OCI-LY3 (cell line): ENCODE data around the gene TBCK.
A peak's percentile ranks its signal among the peaks of the same experiment; 100 is the strongest.

Experiments
- H2AFZ ChIP-seq: fragments of 200-600, 300-600 bp; shearing (Covaris generic); 2 replicates; pipeline ENCODE4 v1.6.0; 2014; ENCODE audit warnings: antibody characterized with exemption, low read depth, low read length
- H3K27ac ChIP-seq: fragments of 200-600, 300-600 bp; sonication (generic); 2 replicates; pipeline ENCODE4 v1.5.1; 2014; ENCODE audit warnings: mild to moderate bottlenecking, low read length, moderate library complexity, mixed read lengths
- H3K27me3 ChIP-seq: fragments of 200-600, 300-600 bp; sonication (generic); 2 replicates; pipeline ENCODE4 v1.6.1; 2014; ENCODE audit warnings: low read depth, low read length, mixed read lengths
- H3K36me3 ChIP-seq: fragments of 200-600, 300-600 bp; sonication (generic); replicated peaks from 2 replicates; pipeline ENCODE3; 2014; ENCODE audit warnings: low read depth, low read length, mixed read lengths
- H3K4me1 ChIP-seq: fragments of 300-600, 200-600 bp; sonication (generic); 2 replicates; pipeline ENCODE4 v1.6.1; 2014; ENCODE audit warnings: low read length, mixed read lengths
- H3K4me2 ChIP-seq: fragments of 200-600, 300-600 bp; sonication (generic); 2 replicates; pipeline ENCODE4 v1.6.1; 2014; ENCODE audit warnings: low read length, mixed read lengths
- H3K4me3 ChIP-seq: fragments of 300-600, 200-600 bp; sonication (generic); 2 replicates; pipeline ENCODE4 v1.5.1; 2014; ENCODE audit warnings: antibody characterized with exemption, mild to moderate bottlenecking, low read length, moderate library complexity
- H3K79me2 ChIP-seq: fragments of 300-600, 200-600 bp; shearing (Covaris generic); 2 replicates; pipeline ENCODE4 v1.6.1; 2014; ENCODE audit warnings: mild to moderate bottlenecking, low read length, mixed read lengths
- H3K9ac ChIP-seq: fragments of 300-600, 200-600 bp; shearing (Covaris generic); 2 replicates; pipeline ENCODE4 v1.6.0; 2014; ENCODE audit warnings: mild to moderate bottlenecking, low read length, moderate library complexity
- H3K9me3 ChIP-seq: fragments of 200-600, 300-600 bp; shearing (Covaris generic); 2 replicates; pipeline ENCODE4 v1.6.1; 2014; ENCODE audit warnings: low read length, mixed read lengths; ENCODE audit not compliant: insufficient read depth
- H4K20me1 ChIP-seq: fragments of 200-600, 300-600 bp; sonication (generic); 2 replicates; pipeline ENCODE4 v1.6.1; 2016; ENCODE audit warnings: low read length, mixed read lengths; ENCODE audit not compliant: insufficient read depth
- EZH2phosphoT487 ChIP-seq: fragments of 200-600 bp; shearing (Covaris generic); IDR thresholded peaks from 2 replicates; pipeline ENCODE4 v1.6.1; 2018; ENCODE audit warnings: antibody characterized with exemption, mixed run types, low read depth
- TF ChIP-seq, protein P1 (sequence below): fragments of 200-600, 300-600 bp; sonication (generic); IDR thresholded peaks from 2 replicates; pipeline ENCODE4 v1.5.1; 2014; ENCODE audit warnings: antibody characterized with exemption, low read length, low read depth

Gene TBCK

DNA sequence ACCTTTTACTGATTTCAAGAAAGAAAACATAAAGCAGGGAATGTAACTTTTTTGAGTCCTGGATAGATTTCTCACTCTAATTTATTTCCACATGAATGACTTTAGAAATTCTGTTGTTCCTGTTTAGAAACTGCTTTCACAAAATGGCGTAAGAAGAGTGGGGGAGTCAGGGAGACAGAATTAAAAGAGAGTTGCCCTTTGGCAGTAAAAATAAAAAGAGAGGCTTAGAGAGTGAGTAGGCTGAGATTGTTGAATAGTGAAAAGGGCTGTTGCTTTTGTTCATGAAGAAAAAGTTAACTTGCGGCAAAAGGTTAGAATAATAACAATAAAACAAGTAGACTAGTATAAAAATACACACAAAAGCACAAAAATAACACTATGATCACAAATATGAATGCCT lies 166.1 kb downstream of the TBCK start:
- H3K4me3 ChIP-seq = no peak overlapping the region
- H2AFZ ChIP-seq = no peak overlapping the region
- no peak overlapping the region for H3K4me2 ChIP-seq
- no peak overlapping the region for H3K27ac ChIP-seq
- TF ChIP-seq, protein P1, sequence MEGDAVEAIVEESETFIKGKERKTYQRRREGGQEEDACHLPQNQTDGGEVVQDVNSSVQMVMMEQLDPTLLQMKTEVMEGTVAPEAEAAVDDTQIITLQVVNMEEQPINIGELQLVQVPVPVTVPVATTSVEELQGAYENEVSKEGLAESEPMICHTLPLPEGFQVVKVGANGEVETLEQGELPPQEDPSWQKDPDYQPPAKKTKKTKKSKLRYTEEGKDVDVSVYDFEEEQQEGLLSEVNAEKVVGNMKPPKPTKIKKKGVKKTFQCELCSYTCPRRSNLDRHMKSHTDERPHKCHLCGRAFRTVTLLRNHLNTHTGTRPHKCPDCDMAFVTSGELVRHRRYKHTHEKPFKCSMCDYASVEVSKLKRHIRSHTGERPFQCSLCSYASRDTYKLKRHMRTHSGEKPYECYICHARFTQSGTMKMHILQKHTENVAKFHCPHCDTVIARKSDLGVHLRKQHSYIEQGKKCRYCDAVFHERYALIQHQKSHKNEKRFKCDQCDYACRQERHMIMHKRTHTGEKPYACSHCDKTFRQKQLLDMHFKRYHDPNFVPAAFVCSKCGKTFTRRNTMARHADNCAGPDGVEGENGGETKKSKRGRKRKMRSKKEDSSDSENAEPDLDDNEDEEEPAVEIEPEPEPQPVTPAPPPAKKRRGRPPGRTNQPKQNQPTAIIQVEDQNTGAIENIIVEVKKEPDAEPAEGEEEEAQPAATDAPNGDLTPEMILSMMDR = no peak
- TF ChIP-seq EZH2phosphoT487 = no peak
- no peak overlapping the region for H3K9ac ChIP-seq
- H3K9me3 ChIP-seq = no peaks in the 10 kb centered on the region
- H3K27me3 ChIP-seq = no peaks in the 10 kb centered on the region
- no peaks in the 10 kb centered on the region for H4K20me1 ChIP-seq
- H3K4me1 ChIP-seq = no peaks in the 10 kb centered on the region
- H3K36me3 ChIP-seq = no peaks in the 10 kb centered on the region
- H3K79me2 ChIP-seq = no peaks in the 10 kb centered on the region

DNA sequence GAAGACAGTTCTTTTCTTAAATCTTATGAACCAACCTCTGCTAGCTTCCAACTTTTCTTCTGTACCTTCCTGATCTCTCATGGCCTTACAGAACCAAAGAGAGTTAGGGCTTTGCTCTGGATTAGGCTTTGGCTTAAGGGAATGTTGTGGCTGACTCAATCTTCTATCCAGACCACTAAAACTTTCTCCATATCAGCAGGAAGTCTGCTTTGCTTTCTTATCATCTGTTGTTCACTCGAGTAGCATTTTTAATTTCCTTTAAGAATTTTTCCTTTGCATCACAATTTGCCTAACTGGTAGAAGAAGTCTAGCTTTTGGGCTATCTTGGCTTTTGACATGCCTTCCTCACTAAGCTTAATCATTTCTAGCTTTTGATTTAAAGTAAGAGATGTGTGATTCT lies 167.0 kb downstream of the TBCK start:
- no peaks in the 10 kb centered on the region for H3K9me3 ChIP-seq
- no peak overlapping the region for H2AFZ ChIP-seq
- H3K4me2 ChIP-seq = no peak overlapping the region
- H3K4me1 ChIP-seq = no peaks in the 10 kb centered on the region
- no peak overlapping the region for H3K27ac ChIP-seq
- no peaks in the 10 kb centered on the region for H3K27me3 ChIP-seq
- H4K20me1 ChIP-seq = no peaks in the 10 kb centered on the region
- H3K36me3 ChIP-seq = no peaks in the 10 kb centered on the region
- H3K79me2 ChIP-seq = no peaks in the 10 kb centered on the region
- H3K9ac ChIP-seq = no peak overlapping the region
- H3K4me3 ChIP-seq = no peak overlapping the region
- no peak for TF ChIP-seq EZH2phosphoT487
- TF ChIP-seq, protein P1 = no peak

DNA sequence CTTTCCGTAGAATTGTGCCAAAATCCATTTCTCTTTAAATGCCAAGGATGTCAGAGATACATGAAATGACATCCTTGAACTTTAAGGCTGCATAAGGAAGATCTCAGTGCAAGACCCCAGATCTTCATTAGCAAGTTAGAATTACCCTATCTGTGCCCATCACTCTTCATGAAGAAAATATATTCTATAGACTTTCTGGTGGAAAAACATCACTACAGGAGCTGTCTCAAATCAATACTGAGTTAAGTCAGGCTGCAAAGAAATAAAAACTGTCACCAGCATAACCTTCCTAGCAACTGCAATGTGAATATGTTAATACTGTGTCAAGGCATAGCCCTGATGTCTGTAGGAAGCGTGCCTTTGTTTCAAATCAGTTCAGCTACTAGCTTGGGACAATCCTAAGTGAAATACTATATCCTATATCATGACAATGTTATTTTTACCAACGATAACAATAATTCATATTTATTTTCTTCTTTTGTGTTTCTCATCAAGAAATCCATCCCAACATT lies 173.3 kb downstream of the TBCK start:
- no peak overlapping the region for H3K9ac ChIP-seq
- no peaks in the 10 kb centered on the region for H4K20me1 ChIP-seq
- H3K4me3 ChIP-seq = no peak overlapping the region
- no peaks in the 10 kb centered on the region for H3K36me3 ChIP-seq
- H2AFZ ChIP-seq = no peak overlapping the region
- H3K79me2 ChIP-seq = no peaks in the 10 kb centered on the region
- no peak overlapping the region for H3K4me2 ChIP-seq
- H3K27ac ChIP-seq = no peak overlapping the region
- H3K27me3 ChIP-seq = no peaks in the 10 kb centered on the region
- TF ChIP-seq, protein P1 = no peak
- no peak for TF ChIP-seq EZH2phosphoT487
- H3K9me3 ChIP-seq = no peaks in the 10 kb centered on the region
- H3K4me1 ChIP-seq = peaks cover 7% of the 10 kb centered on the region

DNA sequence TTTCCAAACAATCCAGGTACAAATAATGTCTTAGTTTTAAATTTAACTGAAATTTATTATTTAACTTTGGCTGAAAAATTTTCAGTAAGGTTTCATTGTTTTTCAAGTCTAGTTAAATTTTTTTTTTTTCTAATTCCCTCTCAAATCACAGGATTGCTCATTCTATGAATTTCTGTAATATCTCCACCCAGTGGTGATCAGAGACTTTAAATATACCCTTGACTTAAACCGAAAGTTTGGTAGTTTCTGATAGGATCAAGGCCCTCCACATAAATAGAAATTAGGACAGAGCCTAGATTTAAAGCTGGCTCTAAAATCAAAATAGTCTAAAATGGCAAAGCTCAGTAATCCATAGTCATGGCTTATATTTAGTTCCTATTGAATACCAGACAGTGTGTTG lies 175.4 kb downstream of the TBCK start:
- TF ChIP-seq EZH2phosphoT487 = no peak
- TF ChIP-seq, protein P1 = peak; percentile 40
- H3K9ac ChIP-seq = no peak overlapping the region
- no peak overlapping the region for H3K27ac ChIP-seq
- H3K79me2 ChIP-seq = no peaks in the 10 kb centered on the region
- H3K36me3 ChIP-seq = no peaks in the 10 kb centered on the region
- no peak overlapping the region for H3K4me3 ChIP-seq
- H2AFZ ChIP-seq = no peak overlapping the region
- no peaks in the 10 kb centered on the region for H3K9me3 ChIP-seq
- H4K20me1 ChIP-seq = no peaks in the 10 kb centered on the region
- peaks cover 7% of the 10 kb centered on the region for H3K4me1 ChIP-seq
- no peaks in the 10 kb centered on the region for H3K27me3 ChIP-seq
- 0 out of 2 replicates have a peak overlapping the region, but pooled peaks have one; percentile 5 for H3K4me2 ChIP-seq
